SH-SY5Y (cell line): ENCODE results near the gene PTGDR.

Experiments
- GATA2 ChIP-seq: IDR thresholded peaks from 2 replicates; pipeline ENCODE4 v1.6.1; 2011; ENCODE audit warnings: mild to moderate bottlenecking, low read depth, low read length
- GATA3 ChIP-seq: IDR thresholded peaks from 2 replicates; pipeline ENCODE4 v1.6.1; 2011; ENCODE audit warnings: low read depth, mild to moderate bottlenecking, low read length, moderate library complexity

DNA sequence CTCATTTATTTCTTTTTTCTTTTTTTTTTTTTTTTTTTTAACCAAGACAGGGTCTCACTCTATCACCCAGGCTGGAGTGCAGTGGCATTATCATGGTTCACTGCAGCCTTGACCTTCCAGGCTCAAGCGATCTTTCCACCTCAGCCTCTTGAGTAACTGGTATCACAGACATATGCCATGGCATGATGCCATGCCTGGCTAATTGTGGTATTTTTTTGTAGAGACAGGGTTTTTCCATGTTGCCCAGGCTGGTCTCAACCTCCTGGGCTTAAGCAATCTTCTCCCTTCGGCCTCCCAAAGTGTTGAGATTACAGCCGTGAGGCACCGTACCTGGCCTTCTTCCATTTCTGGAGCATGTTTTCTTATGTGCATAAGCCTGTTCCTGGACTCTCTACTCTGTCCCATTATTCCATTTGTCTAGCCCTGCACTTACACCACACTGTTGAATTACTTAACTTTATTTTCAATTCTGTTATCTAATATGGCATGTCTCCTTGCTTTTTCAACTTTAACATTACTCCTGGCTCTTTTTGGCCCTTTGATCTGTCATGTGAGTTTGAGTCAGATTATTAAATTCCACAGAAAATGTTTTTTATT lies 47.9 kb upstream of the PTGDR start:
- no peak for TF ChIP-seq GATA2
- TF ChIP-seq GATA3, result no peak
